Testis (tissue), 2 donors: ENCODE measurements around the gene SEMA3F.

ENCODE experiments used
- POLR2A ChIP-seq: fragments of 450-650 bp; IDR thresholded peaks from one replicate; pipeline ENCODE4 v1.6.1; 2017; ENCODE audit warnings: antibody characterized with exemption, mild to moderate bottlenecking, moderate library complexity
- TF ChIP-seq, protein P1 (sequence below), 3 experiments: fragments of 450-650 bp in 2 of 3; fragments of 200-600 bp in 1 of 3; sonication (generic) in 1 of 3; IDR thresholded peaks; one replicate each; pipeline ENCODE4 v1.5.1; 2016 to 2019; ENCODE audit warnings: antibody characterized with exemption in 3 of 3, mild to moderate bottlenecking in 2 of 3, moderate library complexity in 1 of 3

DNA sequence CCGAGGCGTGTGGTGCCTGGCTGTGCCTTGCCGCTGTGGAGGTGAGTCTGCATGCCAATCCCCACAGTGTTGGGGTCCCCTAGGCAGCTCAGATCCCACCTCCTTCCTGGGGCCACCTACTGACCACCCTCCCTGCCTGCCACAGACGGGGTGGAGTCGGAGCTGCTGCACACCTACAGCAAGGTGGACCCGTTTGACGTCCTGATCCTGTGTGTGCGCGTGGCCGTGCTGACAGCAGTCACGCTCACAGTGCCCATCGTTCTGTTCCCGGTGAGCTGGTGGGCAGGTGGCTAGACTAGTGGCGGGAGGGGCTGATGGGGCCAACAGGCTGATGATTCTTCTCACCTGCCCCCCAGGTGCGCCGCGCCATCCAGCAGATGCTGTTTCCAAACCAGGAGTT is 63.3 kb downstream of the SEMA3F start:
- TF ChIP-seq, protein P1, sequence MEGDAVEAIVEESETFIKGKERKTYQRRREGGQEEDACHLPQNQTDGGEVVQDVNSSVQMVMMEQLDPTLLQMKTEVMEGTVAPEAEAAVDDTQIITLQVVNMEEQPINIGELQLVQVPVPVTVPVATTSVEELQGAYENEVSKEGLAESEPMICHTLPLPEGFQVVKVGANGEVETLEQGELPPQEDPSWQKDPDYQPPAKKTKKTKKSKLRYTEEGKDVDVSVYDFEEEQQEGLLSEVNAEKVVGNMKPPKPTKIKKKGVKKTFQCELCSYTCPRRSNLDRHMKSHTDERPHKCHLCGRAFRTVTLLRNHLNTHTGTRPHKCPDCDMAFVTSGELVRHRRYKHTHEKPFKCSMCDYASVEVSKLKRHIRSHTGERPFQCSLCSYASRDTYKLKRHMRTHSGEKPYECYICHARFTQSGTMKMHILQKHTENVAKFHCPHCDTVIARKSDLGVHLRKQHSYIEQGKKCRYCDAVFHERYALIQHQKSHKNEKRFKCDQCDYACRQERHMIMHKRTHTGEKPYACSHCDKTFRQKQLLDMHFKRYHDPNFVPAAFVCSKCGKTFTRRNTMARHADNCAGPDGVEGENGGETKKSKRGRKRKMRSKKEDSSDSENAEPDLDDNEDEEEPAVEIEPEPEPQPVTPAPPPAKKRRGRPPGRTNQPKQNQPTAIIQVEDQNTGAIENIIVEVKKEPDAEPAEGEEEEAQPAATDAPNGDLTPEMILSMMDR (IDR thresholded peaks at IDR 0.05), result no peak
- TF ChIP-seq POLR2A, result no peak
